Measurements from ENCODE around the gene TCIRG1. TPM values are rescaled to one million over a fixed set of nuclear protein-coding genes. Genes with fewer than 3 reads are reported as not detected.

The TCIRG1 gene
- total RNA-seq, 1 donor from 2014 or later = 276 TPM

DNA sequence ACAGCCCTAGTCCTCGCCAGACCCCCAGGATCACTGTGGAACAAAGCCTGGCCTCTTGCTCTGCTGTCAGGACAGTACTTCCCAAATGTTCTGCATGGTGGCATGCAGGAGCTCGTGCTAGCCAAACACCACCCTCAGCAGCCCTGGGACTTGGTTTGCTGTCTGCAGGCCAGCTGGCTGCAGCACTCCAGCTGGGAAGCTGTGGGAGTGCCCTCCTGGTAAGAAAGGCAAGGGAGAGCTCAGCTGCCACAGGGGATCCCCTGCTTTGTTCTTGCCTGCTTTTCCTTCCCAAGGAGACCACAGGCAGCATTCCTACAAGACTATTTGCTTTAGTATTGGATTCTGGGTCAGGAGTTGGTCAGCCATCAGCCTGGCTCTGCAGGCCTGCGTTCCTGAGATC, 27.9 kb downstream of the TCIRG1 start:
- intact Hi-C loops (cut with DNase I) = no loop called here
- Histone ChIP-seq H3K27ac (no peak overlapping the region), H3K36me3 (peaks cover 100% of the 10 kb centered on the region), H3K4me3 (no peak overlapping the region), H3K9me3 (no peaks in the 10 kb centered on the region), H3K27me3 (ENCODE audit: low read depth) (no peaks in the 10 kb centered on the region), H3K4me1 (peaks cover 12% of the 10 kb centered on the region)
- TF ChIP-seq, protein P1, sequence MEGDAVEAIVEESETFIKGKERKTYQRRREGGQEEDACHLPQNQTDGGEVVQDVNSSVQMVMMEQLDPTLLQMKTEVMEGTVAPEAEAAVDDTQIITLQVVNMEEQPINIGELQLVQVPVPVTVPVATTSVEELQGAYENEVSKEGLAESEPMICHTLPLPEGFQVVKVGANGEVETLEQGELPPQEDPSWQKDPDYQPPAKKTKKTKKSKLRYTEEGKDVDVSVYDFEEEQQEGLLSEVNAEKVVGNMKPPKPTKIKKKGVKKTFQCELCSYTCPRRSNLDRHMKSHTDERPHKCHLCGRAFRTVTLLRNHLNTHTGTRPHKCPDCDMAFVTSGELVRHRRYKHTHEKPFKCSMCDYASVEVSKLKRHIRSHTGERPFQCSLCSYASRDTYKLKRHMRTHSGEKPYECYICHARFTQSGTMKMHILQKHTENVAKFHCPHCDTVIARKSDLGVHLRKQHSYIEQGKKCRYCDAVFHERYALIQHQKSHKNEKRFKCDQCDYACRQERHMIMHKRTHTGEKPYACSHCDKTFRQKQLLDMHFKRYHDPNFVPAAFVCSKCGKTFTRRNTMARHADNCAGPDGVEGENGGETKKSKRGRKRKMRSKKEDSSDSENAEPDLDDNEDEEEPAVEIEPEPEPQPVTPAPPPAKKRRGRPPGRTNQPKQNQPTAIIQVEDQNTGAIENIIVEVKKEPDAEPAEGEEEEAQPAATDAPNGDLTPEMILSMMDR (IDR thresholded peaks at IDR 0.05) = no peak
- DNase-seq = no peak
- ATAC-seq = no peak

DNA sequence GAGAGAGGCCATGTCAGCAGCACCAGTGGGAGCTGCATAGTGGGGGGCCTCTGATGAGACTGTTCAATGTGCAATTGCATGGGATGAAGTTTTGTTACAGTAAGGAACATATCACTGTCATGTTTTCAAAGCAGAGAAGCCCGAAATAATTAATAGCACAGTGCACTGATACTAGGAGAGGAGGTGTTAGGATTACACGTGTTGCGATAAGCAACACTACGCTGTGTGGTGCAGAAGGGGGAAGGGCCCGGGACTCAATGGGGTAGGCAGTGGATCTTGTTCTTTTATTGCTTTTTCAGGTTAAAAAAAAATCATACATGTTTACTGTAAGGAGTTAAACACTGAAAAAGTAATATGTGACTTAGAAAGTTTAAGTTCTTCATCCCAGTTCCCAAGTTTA, 29.2 kb downstream of the TCIRG1 start:
- TF ChIP-seq, protein P1 (IDR thresholded peaks at IDR 0.05) = no peak
- ATAC-seq = no peak
- Histone ChIP-seq H3K4me1 (peaks cover 12% of the 10 kb centered on the region), H3K27ac (no peak overlapping the region), H3K27me3 (ENCODE audit: low read depth) (no peaks in the 10 kb centered on the region), H3K9me3 (no peaks in the 10 kb centered on the region), H3K4me3 (no peak overlapping the region), H3K36me3 (peaks cover 100% of the 10 kb centered on the region)
- DNase-seq = no peak
- intact Hi-C loops (cut with DNase I) = no loop called here

DNA sequence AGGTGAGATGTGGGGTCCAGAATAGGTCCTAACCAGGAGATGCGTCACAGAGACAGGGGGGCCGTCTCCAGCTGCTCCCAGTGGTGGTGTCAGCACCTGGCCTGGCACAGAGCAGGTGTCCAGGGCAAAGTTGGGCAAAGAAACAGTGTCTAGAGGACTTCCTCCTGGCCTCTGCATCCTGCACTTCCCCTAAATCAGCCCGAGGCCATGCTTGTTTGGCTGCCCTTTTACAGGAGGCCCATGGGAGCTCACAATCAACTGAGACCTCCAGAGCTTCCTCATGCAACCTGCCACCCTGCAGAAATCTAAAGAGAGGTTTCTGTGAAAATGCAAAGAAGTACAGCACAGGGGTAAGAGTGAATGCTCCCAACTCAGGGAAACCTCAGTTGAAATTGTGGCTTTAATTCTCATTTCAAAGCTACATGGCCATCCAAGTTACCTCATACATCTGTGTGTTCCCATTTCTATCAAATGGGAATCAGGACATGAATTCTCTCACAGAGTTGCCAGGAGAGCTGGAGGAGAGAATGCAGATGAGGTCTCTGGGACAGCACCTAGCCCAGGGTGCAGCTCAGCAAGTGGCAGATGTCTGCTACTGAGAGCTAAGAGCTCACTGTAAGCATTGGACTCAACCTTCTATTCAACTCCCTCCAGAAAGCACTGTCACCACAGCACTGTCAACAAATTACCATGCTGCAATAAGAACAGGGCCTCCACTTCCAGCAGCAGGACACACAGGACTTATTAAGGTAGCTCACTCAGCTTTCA, 32.6 kb downstream of the TCIRG1 start:
- no peak overlapping the region for H3K27ac ChIP-seq
- no peak for ATAC-seq
- TF ChIP-seq, protein P1 (IDR thresholded peaks at IDR 0.05) = no peak
- DNase-seq = no peak
- no peaks in the 10 kb centered on the region for H3K4me1 ChIP-seq
- H3K27me3 ChIP-seq (ENCODE audit: low read depth) = no peaks in the 10 kb centered on the region
- H3K9me3 ChIP-seq = no peaks in the 10 kb centered on the region
- no peak overlapping the region for H3K4me3 ChIP-seq
- intact Hi-C loops (cut with DNase I) = no loop called here
- peaks cover 80% of the 10 kb centered on the region for H3K36me3 ChIP-seq

DNA sequence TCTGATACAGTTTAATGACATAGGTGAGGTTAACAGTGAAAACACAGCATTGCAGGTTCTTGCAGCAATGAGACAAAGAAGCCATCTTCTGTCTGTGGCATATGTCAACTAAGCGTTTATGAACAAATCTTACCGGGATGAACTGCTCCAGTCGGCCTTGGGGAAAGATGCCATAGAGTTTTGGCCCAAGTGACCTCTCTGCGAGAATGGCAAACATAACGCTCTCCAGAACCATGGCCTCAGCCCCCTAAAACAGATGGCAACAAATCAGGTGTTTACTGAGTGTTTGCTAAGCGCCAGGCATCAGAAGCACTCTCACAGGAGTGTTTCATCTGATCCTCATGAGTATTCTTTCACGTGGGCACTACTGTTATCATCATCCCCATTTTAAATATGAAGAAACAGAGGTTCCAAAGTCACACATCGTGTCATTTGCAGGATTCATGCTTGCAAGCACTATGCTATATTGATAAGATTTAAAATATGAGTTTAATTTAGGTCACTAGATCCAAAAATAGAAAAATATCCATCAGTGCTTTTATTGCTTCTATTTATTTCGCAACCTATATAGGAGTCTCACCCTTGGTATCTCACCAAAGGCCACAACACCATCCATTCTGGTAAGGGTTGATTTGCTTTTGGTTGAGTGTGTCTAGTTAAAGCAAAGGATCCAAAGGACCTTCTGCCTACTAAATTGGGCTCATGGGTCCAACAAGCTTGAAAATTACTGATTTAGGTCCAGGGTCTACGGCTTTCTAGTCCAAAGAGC, 35.9 kb downstream of the TCIRG1 start:
- no peaks in the 10 kb centered on the region for H3K4me1 ChIP-seq
- no peak overlapping the region for H3K27ac ChIP-seq
- no peak for DNase-seq
- H3K4me3 ChIP-seq = no peak overlapping the region
- H3K27me3 ChIP-seq (ENCODE audit: low read depth) = no peaks in the 10 kb centered on the region
- no peaks in the 10 kb centered on the region for H3K9me3 ChIP-seq
- peaks cover 55% of the 10 kb centered on the region for H3K36me3 ChIP-seq
- TF ChIP-seq, protein P1 (IDR thresholded peaks at IDR 0.05) = no peak
- no peak for ATAC-seq
- intact Hi-C loops (cut with DNase I) = no loop called here

DNA sequence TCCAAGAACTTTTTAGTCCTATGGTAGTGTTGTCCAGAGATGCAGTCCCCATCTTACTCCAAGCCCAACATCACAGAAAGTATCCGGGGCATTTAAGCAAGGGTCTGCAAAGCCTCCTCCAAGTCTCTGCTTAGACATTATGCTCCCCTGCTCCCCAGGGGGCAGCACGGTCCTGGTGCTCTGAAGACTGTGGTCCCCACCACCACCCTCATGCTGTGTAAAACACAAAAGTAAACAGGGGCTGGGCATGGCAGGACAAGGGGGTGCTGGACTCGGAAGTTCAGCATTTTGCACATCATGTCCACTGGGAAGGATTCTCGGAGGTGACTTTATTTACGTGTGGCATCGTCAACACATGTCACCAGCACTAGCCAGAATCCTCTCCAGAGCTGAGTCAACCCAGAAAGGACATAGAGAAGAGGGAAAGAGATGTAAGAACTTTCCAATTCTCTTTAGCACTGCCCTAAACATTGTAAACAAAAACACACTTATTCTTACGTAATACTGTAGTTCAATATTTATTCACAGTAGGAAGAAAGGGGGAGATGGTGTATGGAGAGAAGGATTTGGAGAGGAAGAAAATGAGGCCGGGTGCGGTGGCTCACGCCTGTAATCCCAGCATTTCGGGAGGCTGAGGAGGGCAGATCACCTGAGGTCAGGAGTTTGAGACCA, 37.7 kb downstream of the TCIRG1 start:
- no peaks in the 10 kb centered on the region for H3K9me3 ChIP-seq
- peaks cover 53% of the 10 kb centered on the region for H3K36me3 ChIP-seq
- H3K27ac ChIP-seq = no peak overlapping the region
- ATAC-seq (peak; percentile 64 to 74), DNase-seq (no peak)
- TF ChIP-seq, protein P1 (IDR thresholded peaks at IDR 0.05) = peak; percentile 26
- H3K27me3 ChIP-seq (ENCODE audit: low read depth) = no peaks in the 10 kb centered on the region
- peaks cover under 1% of the 10 kb centered on the region for H3K4me1 ChIP-seq
- H3K4me3 ChIP-seq = no peak overlapping the region
- intact Hi-C loops (cut with DNase I) = no loop called here
